GM12878 (cell line): Measurements from ENCODE around the gene SHOC2.

Source experiments
- CHD2 ChIP-seq: IDR thresholded peaks from 2 replicates; pipeline ENCODE4 v1.6.1; 2011; ENCODE audit warnings: low read depth, low read length, improper control_type of control experiment, borderline replicate concordance
- CUX1 ChIP-seq: IDR thresholded peaks from 2 replicates; pipeline ENCODE4 v1.6.1; 2012; ENCODE audit warnings: improper control_type of control experiment, low read depth, low read length; ENCODE audit not compliant: insufficient replicate concordance
- POLR2A ChIP-seq: IDR thresholded peaks from 2 replicates; pipeline ENCODE4 v1.6.1; 2011; ENCODE audit warnings: low read depth, mild to moderate bottlenecking, low read length
- ZNF207 ChIP-seq: fragments of 450-650 bp; IDR thresholded peaks from 2 replicates; pipeline ENCODE4 v1.6.1; 2014; ENCODE audit warnings: antibody characterized with exemption, mild to moderate bottlenecking, borderline replicate concordance

GRCh38 chr10:110927461-110927860 lies 8.1 kb downstream of the SHOC2 start:
- TF ChIP-seq CHD2 = no peak
- TF ChIP-seq ZNF207 = no peak
- no peak for TF ChIP-seq POLR2A
- no peak for TF ChIP-seq CUX1
